ENCODE measurements around the gene ADAM10. TPM values are rescaled to one million over a fixed set of nuclear protein-coding genes. Genes with fewer than 3 reads are reported as not detected.

ADAM10 gene
- total RNA-seq, 2 experiments from 2014 or later, result 61.9 to 103 TPM

GRCh38 chr15:58564981-58565380 is 184.5 kb downstream of the ADAM10 start:
- Histone ChIP-seq H3K27ac (ENCODE audit: low read depth, low read length, poor library complexity, severe bottlenecking) (no peak overlapping the region), H3K79me2 (ENCODE audit: insufficient read depth, low read depth, low read length) (no peaks in the 10 kb centered on the region), H2AFZ (ENCODE audit: low read length) (no peak overlapping the region), H3K9me3 (ENCODE audit: low read length) (no peaks in the 10 kb centered on the region), H3K9me2 (ENCODE audit: insufficient read depth, low read length) (no peaks in the 10 kb centered on the region), H3K4me3 (ENCODE audit: low read depth, low read length, poor library complexity, severe bottlenecking) (no peak overlapping the region), H3K4me2 (ENCODE audit: low read length) (no peak overlapping the region), H3K36me3 (ENCODE audit: insufficient read depth, low read length) (no peaks in the 10 kb centered on the region), H4K20me1 (ENCODE audit: insufficient read depth, low read length) (no peaks in the 10 kb centered on the region), H3K4me1 (ENCODE audit: insufficient read depth, low read length, poor library complexity, severe bottlenecking) (no peaks in the 10 kb centered on the region)
- DNase-seq (ENCODE audit: low spot score), result no peak
- ChIA-PET POLR2A (interaction anchor here (0.7 kb wide), 1 partner anchor 236 kb away, joined by 4 read pairs; no protein-coding TSS in a partner anchor), CTCF (ENCODE audit: unreplicated experiment) (no interaction called here)
- BruUV-seq (replicated peaks), result no TSS peak
- intact Hi-C loops (cut with micrococcal nuclease; ENCODE audit: unreplicated experiment), result no loop called here
- TF ChIP-seq CTCF (conservative IDR thresholded peaks at IDR 0.05; ENCODE audit: low read length), result no peak
- no peak for TF ChIP-seq EZH2phosphoT487 (IDR thresholded peaks at IDR 0.05; ENCODE audit: borderline replicate concordance, low read depth, low read length)

GRCh38 chr15:58562135-58562534 is 187.4 kb downstream of the ADAM10 start:
- BruUV-seq (replicated peaks), result no TSS peak
- no peak overlapping the region for H3K4me2 ChIP-seq (ENCODE audit: low read length)
- no peaks in the 10 kb centered on the region for H3K9me2 ChIP-seq (ENCODE audit: insufficient read depth, low read length)
- CTCF ChIA-PET (ENCODE audit: unreplicated experiment), result no interaction called here
- no peak overlapping the region for H3K27ac ChIP-seq (ENCODE audit: low read depth, low read length, poor library complexity, severe bottlenecking)
- TF ChIP-seq EZH2phosphoT487 (IDR thresholded peaks at IDR 0.05; ENCODE audit: borderline replicate concordance, low read depth, low read length), result no peak
- no peak overlapping the region for H2AFZ ChIP-seq (ENCODE audit: low read length)
- no peak overlapping the region for H3K4me3 ChIP-seq (ENCODE audit: low read depth, low read length, poor library complexity, severe bottlenecking)
- intact Hi-C loops (cut with micrococcal nuclease; ENCODE audit: unreplicated experiment), result no loop called here
- no peaks in the 10 kb centered on the region for H3K79me2 ChIP-seq (ENCODE audit: insufficient read depth, low read depth, low read length)
- no peaks in the 10 kb centered on the region for H3K4me1 ChIP-seq (ENCODE audit: insufficient read depth, low read length, poor library complexity, severe bottlenecking)
- no peaks in the 10 kb centered on the region for H4K20me1 ChIP-seq (ENCODE audit: insufficient read depth, low read length)
- no peaks in the 10 kb centered on the region for H3K36me3 ChIP-seq (ENCODE audit: insufficient read depth, low read length)
- no peak for DNase-seq (ENCODE audit: low spot score)
- no peaks in the 10 kb centered on the region for H3K9me3 ChIP-seq (ENCODE audit: low read length)
- POLR2A ChIA-PET, result no interaction called here

- TF ChIP-seq CTCF (conservative IDR thresholded peaks at IDR 0.05; ENCODE audit: low read length) (no peak), EZH2phosphoT487 (IDR thresholded peaks at IDR 0.05; ENCODE audit: borderline replicate concordance, low read depth, low read length) (no peak)
- BruUV-seq (replicated peaks), result no TSS peak
- Histone ChIP-seq H2AFZ (ENCODE audit: low read length) (no peak overlapping the region), H3K9me2 (ENCODE audit: insufficient read depth, low read length) (no peaks in the 10 kb centered on the region), H3K4me3 (ENCODE audit: low read depth, low read length, poor library complexity, severe bottlenecking) (no peak overlapping the region), H3K9me3 (ENCODE audit: low read length) (no peaks in the 10 kb centered on the region), H3K79me2 (ENCODE audit: insufficient read depth, low read depth, low read length) (no peaks in the 10 kb centered on the region), H3K4me1 (ENCODE audit: insufficient read depth, low read length, poor library complexity, severe bottlenecking) (no peaks in the 10 kb centered on the region), H3K4me2 (ENCODE audit: low read length) (no peak overlapping the region), H3K27ac (ENCODE audit: low read depth, low read length, poor library complexity, severe bottlenecking) (no peak overlapping the region), H3K36me3 (ENCODE audit: insufficient read depth, low read length) (no peaks in the 10 kb centered on the region), H4K20me1 (ENCODE audit: insufficient read depth, low read length) (no peaks in the 10 kb centered on the region)
- ChIA-PET POLR2A (interaction anchor here (0.6 kb wide), 2 partner anchors 226 to 1239 kb away, joined by 3 read pairs; no protein-coding TSS in a partner anchor), CTCF (ENCODE audit: unreplicated experiment) (no interaction called here)
- intact Hi-C loops (cut with micrococcal nuclease; ENCODE audit: unreplicated experiment), result no loop called here
- DNase-seq (ENCODE audit: low spot score), result no peak
Measured at GRCh38 chr15:58561321-58561720, 188.2 kb downstream of the ADAM10 start.
